DMS 273 (cell line): ENCODE results near the gene ST6GALNAC6.
"Not testable (repeated sequence)": the region's sequence is repeated elsewhere in the genome, so short reads cannot be mapped to it uniquely, and the experiment has no call there.

Experiments used
- DNase-seq: peaks from one replicate; lab custom pipeline; 2025; ENCODE audit not compliant: unreplicated experiment; lab: John Stamatoyannopoulos, UW

ST6GALNAC6 gene

DNA sequence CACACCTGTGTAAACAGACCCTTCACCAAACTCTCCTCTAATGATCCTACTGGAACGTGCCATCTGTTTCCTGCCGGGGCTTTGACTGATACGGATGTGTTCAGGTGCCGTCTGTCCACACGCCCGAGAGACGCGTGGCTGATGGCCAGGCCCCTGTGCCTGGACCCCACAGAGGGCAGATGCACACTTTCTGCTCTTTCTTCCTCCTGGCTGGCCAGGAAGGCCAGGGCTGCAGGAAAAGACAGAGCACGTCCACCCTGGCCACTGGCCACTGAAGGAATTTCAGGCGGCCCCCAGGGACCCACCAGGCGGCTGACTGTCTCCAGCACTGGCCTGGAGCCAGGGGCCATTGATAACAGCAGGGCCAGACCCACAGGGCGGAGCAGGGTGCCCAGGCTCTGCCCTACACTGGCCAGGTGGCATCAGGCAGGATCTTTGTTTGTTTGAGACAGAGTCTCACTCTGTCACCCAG, 41.3 kb downstream of the ST6GALNAC6 start:
- DNase-seq: peak; percentile 90

DNA sequence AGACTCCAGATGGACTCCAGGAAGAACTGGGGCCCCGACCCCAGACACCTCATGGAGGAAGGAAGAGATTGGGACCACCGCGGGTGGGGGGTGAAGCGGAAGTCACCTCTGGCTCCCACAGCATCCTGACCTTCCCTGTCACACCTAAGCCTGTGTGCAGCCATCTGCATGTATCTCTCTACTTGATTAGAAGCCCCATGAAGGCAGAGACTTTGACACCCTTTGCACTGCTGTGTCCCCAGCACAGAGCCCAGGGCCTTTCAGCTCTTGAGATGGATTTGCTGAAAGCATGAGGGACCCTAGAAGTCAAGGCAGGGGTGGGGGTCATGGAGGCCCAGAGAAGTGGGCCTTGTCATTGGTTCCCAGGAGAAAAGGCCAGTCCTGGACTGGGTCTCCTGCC, 42.1 kb downstream of the ST6GALNAC6 start:
- DNase-seq: no peak

DNA sequence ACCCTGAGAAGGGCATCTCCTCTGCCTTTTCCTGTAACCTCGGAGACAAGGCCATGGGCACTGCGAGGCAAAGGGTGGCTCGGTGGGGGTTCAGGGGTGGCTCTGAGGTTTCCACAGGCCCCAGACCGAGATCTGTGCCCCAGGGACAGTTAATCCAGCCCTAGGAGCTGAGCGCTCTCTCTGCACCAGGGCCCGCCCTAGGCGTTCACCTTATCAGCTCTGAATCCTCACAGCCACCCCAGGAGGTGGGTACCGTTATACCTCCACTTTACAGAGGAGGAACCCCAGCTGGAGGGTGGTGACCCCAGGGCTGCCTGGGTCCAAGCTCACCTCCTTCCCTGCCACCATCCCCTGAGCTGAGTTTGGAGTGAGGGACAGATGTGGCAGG, 42.7 kb downstream of the ST6GALNAC6 start:
- no peak for DNase-seq

DNA sequence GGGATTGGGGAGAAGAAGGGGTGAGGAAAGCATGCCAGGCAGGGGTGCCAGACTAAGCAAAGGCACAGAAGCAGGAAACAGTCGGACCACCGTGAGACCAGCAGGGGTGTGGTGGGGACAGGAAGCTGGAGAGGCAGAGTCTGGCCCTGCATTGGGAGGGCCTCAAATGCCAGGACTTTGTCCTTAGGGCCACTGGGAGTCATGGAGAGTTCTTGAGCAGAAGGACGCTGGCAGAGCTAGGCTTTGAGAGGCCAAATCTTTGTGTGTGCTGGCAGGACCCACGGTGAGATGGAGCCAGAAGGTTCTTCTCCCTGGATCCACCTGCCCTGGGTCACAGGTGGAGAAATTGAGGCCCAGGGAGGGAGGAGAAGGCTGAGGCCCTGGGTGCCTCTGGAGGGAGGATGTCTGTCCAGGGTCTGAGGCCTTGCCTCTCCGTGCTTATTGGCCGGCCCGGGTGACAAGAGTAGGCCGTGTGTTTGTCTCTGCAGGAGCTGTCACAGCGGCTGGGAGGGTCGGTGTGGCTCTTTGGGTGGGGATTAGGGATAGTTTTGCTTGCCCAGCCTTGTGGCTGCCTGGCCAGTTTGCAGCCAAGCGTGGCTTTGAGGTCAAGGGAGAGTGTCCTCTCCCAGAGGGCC, 43.2 kb downstream of the ST6GALNAC6 start:
- DNase-seq: no peak

DNA sequence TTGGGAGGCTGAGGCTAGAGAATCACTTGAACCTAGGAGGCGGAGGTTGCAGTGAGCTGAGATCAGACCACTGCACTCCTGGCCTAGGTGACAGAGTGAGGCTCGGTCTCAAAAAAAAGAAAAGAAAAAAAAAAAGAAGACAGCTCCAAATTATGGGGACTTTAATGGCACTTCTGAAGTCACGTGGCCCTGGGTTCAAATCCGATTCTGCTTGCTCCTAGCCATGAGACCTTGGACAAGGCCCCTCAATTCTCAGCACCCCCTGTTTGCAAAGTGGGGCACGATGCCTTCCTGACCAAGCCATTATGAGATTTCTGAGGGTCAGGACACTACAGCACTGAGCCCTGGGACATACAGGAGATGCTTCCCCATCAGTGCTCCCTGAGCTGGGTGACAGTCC, 43.9 kb downstream of the ST6GALNAC6 start:
- DNase-seq: no peak

DNA sequence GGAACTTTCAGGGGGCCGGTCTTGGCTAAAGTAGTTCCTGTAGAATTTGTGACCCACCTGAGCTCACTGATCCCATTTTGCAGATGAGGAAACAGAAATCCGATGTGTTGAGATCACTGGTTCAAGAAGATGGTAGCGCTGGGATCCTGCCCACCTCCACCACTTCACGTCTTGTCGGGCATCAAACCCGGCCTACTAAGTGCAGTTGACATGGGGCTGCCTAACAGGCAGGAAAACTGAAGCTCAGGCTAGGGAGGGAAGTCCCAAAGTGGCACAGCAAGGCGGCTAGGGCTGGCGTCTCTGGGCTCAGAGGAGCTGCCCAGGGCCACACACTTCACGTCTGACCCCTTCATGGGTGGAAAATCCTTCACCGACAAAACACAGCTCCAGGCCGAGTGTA, 44.4 kb downstream of the ST6GALNAC6 start:
- DNase-seq: no peak

DNA sequence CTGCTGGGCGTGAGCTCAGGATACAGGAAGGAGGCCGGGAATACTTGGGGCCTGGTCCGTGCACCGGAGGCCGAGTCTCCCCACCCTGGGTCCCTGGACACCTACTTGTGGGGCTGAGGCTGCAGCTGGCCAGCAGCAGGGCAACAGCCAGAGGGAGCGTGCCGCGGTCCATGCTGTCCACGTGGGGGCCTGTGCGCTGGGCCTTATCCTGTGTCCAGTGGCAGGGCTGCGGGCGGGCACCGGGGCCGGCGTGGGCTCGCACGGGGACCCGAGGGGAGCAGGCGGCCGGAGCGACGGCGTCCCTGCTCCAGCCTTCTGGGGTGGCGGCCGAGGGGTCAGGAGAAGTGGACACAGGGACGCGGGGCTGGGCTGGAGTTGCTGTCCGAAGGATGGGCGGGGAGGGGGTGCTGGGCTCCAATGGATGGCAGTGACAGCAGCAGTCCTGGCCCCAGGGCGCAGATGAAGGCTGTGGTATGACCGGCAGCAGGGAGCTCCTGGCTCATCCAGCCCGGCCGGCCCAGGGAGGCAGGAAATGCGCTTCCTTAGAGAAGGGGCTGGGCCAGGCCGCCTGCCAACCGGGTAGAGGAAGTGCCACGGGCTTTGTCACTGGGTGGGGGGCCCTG, 45.1 kb downstream of the ST6GALNAC6 start, which contains the start of gene ENG:
TSS of gene ENG (minus strand) at position 475 of the 623 bp plus-strand sequence. CDS start at position 172, 303 bp downstream.
- peak; percentile 25 for DNase-seq

DNA sequence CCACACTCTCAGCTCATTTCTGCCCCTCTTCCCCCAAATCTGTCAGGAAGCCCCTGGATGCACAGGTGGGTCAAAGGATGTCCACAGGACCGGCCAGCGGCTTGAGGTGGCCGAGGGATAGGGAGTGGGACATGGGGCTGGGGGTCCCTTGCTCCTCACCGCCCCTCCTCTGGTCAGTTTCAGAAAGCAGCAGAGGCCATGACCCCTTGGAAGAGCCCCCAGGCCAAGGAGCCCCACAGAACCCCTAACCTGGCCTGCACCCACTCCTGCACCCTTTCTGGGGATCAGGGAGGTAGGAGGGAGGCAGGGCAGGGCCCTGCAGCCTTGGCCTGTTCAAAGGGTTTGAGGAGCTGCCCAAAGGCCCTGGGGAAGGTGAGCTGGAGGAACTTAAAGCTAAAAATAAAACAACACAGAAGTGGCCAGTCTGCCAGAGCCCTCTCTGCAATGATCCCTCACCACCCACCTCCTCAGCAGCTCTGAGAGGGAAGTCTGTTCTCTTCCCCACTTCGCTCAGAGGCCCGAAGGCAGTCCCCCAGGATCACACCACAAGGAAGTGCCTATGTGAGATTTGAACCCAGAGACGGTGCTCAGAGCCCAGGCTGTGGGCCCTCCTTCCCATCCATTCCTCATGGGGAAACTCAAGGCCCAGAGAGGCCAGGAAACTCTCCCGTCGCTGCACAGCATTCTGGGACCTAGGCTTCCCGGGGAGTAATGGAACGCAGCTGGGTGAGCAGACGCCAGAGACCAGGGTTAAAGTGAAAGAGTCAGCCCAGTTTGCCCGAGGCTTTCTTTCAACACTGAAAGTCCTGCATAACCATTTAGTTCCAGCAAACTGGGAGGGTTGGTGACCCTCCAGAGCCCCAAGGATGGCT, 45.9 kb downstream of the ST6GALNAC6 start:
- no peak for DNase-seq

DNA sequence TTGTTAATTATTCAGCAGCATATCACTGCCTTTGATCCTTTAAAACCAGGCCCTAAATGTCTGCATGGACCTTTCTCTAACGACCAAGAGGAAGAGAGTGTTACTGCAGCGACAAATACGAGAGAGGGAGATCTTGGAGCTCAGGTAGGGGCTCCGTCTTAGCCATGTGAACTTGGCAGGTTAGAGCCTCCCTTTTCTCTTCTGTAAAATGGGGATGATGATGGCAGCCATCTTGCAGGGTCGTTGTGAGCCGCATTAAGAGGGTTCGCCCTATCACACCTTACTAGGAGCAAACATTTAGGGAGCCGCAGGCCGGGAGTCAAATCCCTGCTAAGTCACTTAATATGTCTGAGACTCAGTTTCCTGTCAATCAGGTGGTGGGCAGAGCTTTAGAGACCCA, 46.6 kb downstream of the ST6GALNAC6 start:
- no peak for DNase-seq

DNA sequence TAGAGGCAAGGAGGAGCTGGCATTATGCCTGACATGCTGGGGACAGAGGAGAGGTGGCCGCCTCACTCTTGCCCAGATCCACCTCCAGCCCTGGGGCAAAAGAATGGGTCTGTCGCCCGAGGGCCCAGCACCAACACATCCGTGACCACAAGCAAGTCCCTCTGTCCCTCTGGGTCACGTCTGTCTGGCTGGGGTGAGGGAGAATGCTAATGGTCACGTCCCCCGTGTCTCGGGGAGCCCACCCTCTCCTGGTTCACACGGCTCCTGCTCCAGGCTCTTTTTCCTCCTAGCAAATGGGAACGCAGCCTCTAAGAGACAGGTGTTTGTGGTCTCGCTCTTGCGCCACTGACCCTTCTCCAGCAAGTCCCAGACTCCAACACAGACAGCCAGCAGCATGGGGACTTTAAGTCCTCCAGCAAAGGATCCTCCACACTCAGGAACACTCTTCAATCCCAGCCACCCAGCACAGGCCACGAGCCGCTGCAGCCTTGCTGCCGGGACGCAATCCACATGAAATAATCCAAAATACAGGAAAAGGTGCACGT, 49.0 kb downstream of the ST6GALNAC6 start:
- no peak for DNase-seq

DNA sequence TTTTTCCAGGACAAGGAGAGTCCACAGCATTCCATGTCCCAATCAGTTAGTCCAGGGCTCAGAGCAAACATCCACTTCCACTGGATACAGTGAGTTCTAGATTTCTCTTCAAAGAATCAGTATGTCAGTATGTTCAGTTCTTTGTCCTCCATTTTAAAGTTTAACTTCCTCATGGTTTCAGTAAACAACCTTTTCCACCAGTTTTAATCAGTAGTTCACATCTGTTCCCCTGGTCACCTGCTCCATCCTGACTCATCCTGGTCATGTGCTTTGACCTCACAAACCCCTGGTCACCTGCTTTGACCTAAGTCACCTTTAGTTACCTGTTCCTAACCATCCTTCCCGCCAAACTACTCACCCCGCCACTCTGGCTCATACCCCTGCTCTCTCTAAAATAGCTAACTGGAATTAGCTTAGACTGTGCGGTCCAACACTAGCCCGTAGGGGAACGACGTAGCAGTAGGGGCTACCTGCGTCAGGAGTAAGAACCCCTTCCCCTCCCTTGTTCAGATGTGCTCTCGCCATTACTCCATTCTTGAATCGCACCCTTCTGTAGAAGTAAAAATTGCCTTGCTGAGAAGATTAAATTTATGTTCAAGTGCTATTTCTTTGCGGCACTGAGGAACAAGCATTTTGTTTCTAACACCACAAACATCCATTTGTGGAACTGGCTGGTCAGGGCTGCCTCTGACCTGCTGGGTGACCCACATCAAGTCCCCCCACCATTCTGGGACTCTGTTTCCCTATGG, 50.5 kb downstream of the ST6GALNAC6 start:
- no peak for DNase-seq

DNA sequence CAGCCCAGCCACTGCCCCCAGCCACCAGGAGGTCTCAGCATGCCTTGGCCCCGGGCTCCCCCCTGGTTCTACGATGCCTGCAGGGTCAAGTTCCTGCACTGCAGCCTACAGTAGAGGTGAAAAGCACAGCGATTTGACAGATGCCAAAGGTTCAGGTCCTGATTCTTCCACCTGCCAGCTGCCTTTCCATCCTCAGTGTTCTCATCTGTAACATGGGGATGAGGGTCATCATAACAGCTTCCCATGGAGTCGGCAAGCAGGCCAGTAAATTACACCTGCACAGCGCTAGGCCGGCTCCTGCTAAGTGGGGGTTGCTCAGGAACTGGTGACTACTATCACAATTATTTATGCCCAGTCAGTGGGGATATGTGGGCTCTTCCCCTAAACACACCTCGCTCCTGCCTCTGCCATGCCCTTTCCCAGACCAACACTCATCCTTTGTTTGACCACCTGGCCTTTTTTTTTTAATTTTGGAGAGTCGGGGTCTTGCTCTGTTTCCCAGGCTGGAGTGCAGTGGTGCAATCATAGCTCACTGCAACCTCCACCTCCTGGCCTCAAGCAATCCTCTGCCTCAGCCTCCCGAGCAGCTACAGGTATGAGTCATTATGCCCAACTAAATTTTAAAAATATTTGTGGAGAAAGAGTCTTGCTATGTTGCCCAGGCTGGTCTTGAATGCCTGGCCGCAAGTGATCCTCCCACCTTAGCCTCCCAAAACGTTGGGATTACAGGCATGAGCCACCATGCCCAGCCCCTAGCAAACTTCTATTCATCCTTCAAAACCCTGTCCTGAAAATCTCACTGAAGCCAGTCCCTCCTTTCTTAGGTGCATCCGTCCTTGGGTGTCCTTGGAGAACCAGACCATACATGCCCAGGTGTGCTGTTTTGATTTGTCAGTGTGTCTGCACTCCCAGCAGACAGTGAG, 51.3 kb downstream of the ST6GALNAC6 start:
- no peak for DNase-seq

DNA sequence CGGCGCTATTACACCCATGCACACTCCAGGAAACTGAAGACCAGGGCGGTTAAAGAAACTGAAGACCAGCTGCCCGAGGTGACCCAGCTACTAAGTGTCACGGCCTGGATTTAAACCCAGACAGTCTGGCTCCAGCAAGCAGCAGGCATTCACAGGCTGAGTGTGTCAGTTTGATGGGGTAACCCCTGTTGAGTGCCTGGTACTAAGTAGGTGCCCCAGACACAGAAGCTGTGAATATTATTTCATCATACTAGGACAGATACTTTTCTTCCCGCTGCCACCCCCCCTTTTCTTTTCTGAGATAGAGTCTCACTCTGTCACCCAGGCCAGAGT, 52.3 kb downstream of the ST6GALNAC6 start:
- DNase-seq: peak; percentile 70

DNA sequence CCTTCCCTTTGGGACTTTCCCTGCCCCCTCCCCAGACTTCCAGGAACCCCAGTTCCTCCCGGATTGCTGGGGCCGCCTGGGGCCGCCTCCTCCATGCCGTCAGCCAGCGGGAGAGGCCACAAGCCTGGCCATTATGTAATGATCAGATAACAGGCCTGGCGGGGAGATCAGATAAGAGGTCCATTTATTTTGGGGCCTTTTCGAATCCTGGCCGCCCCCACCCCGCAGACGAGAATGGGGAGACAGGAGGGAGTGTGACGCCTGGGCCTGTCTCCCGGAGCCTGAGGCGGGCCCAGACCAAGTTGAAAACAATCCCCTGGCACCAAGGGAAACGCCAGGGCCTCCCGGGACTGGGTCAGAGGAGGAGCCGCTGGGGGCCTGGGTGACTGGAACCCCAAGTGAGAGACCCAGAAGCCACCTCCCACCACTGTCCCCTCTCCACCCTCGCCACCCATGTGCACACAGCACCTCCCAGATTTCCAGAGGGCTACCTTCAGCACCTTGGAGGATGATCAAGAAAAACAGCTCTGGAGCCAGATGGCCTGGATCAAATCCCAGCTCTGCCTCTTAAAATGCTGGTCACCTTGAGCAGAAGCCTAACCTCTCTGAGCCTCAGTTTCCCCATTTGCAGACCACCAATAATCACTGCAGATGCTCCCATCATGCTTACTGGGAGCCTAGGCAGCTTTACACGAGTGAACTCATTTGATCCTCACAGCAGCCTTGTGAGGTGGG, 52.8 kb downstream of the ST6GALNAC6 start:
- peak; percentile 70 for DNase-seq

DNA sequence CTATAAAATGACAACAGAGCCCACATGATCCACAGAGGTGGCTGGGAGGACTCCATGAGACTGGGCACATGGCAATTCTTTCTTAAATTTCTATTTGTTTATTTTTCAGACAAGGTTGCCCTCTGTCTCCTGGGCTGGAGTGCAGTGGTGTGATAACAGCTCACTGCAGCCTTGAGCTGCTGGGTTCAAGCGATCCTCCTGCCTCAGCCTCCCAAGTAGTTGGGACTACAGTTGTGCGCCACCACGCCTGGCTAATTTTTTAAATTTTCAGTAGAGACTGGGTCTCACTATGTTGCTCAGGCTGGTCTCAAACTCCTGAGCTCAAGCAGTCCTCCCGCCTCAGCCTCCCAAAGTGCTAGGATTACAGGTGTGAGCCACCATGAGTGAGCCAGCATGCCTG, 53.8 kb downstream of the ST6GALNAC6 start:
- DNase-seq: not testable (repeated sequence)

DNA sequence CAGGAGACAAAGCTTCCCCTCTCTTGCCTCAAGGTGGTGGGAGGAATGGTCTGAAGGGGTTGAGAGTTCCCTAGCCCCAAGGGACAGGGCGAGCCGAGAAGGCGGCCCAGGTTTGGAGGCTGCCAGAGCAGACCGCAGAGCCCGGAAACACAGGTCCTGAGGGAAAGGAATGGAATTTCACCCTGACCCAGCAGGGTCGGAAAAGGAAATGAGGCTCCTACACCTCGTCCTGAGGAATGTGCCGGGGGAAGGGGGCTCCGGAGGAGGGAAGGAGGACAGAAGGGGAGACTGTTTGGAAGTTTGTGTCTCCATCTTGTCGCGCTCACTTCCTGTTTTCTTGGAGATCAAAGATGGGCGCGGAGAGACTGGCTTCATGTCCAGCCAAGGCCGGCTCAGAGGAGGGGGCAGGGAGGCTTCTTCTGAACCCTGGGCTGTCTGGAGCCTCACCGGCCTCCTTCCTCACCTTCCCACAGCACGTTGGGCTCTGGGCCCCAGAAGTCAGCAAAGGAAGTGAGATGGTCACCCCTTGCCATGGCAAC, 54.5 kb downstream of the ST6GALNAC6 start:
- DNase-seq: no peak

DNA sequence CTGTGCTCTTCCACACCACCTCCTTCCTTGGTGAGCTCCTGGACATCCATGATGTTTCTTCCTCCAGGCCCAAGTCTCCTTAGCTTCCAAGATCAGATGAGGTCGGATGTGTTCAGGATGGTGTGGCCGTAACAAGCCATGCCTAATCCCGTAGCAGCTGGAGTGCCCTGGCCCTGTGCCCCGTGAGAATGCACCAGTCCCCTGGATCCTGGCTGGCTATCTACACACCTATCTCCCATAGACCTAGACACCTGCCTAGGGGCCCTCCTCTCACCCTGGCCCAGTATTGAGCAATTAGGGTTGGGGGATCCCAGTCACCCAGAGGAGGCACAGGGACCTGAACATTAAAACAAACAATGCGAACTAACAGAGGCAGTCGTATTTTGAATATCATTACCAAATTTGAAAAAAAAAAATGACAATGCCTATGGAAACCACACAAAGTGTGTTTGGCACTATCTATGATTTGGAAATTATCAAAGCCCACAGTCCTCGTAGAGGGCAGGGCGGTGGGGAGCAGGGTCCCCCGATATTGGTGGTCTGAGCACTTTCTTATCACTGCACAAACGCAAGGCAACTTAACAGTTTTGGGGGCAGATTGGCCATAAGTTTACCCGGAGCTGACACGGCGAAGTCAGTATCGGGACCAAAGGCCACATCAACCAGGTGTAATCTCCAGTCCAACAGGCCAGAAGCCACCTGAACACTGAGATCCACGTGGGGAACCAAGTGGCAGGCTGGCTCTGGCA, 58.1 kb downstream of the ST6GALNAC6 start:
- peak; percentile 31 for DNase-seq

DNA sequence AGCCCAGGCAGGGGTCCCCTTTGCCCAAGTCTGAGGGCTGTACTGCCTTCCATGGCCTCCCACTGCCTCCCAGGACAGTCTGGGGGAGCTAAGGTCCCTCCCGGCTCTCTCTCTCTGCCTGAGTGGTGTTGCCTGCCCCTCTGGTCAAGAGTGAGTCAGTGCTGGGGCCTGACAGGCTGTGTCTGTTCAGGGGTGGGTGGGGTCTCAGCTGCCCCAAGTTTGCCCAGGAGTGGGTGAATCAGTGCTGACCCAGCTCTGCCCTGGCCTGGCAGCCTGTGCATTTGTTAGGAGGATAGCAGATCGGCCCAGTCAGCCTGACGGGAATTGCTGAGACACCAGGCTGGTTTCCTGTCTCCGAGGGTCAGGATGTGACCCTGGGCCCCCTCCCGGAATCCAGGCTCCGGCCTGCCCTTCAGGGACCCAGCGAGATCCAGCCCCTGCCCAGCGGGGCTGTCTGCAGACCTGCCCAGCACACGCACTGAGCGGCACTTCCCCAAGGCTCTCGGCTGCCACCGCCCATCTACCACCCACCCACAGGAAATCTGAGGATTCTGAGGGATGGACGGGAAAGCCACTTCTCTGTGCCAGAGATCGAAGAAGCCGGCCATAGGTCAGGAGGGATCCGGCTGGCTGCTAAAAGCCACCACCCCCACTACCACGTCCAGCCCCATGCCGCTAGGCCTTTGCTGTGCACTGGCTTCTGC, 60.9 kb downstream of the ST6GALNAC6 start:
- DNase-seq: no peak
